GM23248 (cell line): ENCODE data around the gene PVR. TPM values are rescaled to one million over a fixed set of nuclear protein-coding genes. Genes with fewer than 3 reads are reported as not detected.

Source experiments
- DNase-seq: peaks from one replicate; pipeline ENCODE4 v3.0.0-alpha.2; 2015
- H2AFZ ChIP-seq: fragments of 200-600 bp; sonication (generic); 2 replicates; pipeline ENCODE4 v1.6.1; 2016; ENCODE audit warnings: antibody characterized with exemption
- H3F3A ChIP-seq: fragments of 200-600 bp; sonication (generic); 2 replicates; pipeline ENCODE4 v1.6.1; 2016; ENCODE audit warnings: mild to moderate bottlenecking, antibody characterized with exemption, mixed run types; ENCODE audit not compliant: insufficient read depth
- H3K27ac ChIP-seq: fragments of 200-600 bp; sonication (generic); 2 replicates; pipeline ENCODE4 v1.5.1; 2016; ENCODE audit warnings: mild to moderate bottlenecking
- H3K27me3 ChIP-seq: fragments of 200-600 bp; sonication (generic); replicated peaks from 2 replicates; pipeline ENCODE4 v1.6.1; 2016; ENCODE audit warnings: mild to moderate bottlenecking; ENCODE audit not compliant: insufficient read depth
- H3K36me3 ChIP-seq: fragments of 200-600 bp; sonication (generic); 2 replicates; pipeline ENCODE4 v1.6.1; 2016; ENCODE audit warnings: low read depth, mild to moderate bottlenecking
- H3K4me1 ChIP-seq: fragments of 200-600 bp; sonication (generic); 2 replicates; pipeline ENCODE4 v1.6.1; 2016; ENCODE audit warnings: mild to moderate bottlenecking; ENCODE audit not compliant: insufficient read depth
- H3K4me2 ChIP-seq: fragments of 200-600 bp; sonication (generic); one replicate; pipeline ENCODE4 v1.6.1; 2016; ENCODE audit warnings: mild to moderate bottlenecking; ENCODE audit not compliant: unreplicated experiment
- H3K4me3 ChIP-seq: fragments of 200-600 bp; sonication (generic); 2 replicates; pipeline ENCODE4 v1.5.1; 2016; ENCODE audit warnings: mild to moderate bottlenecking
- H3K79me2 ChIP-seq: fragments of 200-600 bp; sonication (generic); 2 replicates; pipeline ENCODE4 v1.6.1; 2016; ENCODE audit warnings: mild to moderate bottlenecking; ENCODE audit not compliant: insufficient read depth
- H3K9ac ChIP-seq: fragments of 200-600 bp; sonication (generic); 2 replicates; pipeline ENCODE4 v1.6.1; 2016; ENCODE audit warnings: mild to moderate bottlenecking
- H3K9me2 ChIP-seq: fragments of 200-600 bp; sonication (generic); 2 replicates; pipeline ENCODE4 v1.6.1; 2016; ENCODE audit warnings: mixed run types, mild to moderate bottlenecking, moderate library complexity; ENCODE audit not compliant: insufficient read depth
- H3K9me3 ChIP-seq: fragments of 200-600 bp; sonication (generic); one replicate; pipeline ENCODE4 v1.6.1; 2017; ENCODE audit warnings: low read depth
- H4K20me1 ChIP-seq: fragments of 200-600 bp; sonication (generic); 2 replicates; pipeline ENCODE4 v1.6.0; 2016; ENCODE audit not compliant: insufficient read depth
- EZH2 ChIP-seq: fragments of 200-600 bp; sonication (generic); IDR thresholded peaks from 2 replicates; pipeline ENCODE4 v1.6.1; 2018; ENCODE audit warnings: antibody characterized with exemption, mild to moderate bottlenecking; ENCODE audit not compliant: insufficient read depth, poor library complexity, severe bottlenecking
- EZH2phosphoT487 ChIP-seq: fragments of 200-600 bp; sonication (generic); IDR thresholded peaks from 2 replicates; pipeline ENCODE4 v1.6.1; 2018; ENCODE audit warnings: antibody characterized with exemption, moderate library complexity, mild to moderate bottlenecking, low read depth; ENCODE audit not compliant: insufficient read depth
- WGBS, 2 experiments: methylation state at CpG; one replicate each; pipeline ENCODE4 v1.1.6; 2015 to 2017; ENCODE audit warnings: low lambda C conversion rate in 2 of 2, low coverage in 1 of 2; ENCODE audit errors: missing lambda C conversion rate in 2 of 2; 5-methylcytosine and 5-hydroxymethylcytosine counted together
- in situ Hi-C: fragments of 300-500 bp; cut with MboI; formaldehyde crosslinking; loops from 2 replicates; pipeline ENCODE4 v1.15.0; 2020
- polyA plus RNA-seq: library from polyadenylated mRNA; unstranded; fragments of >200 nt; fragmentation: Nextera tagmentation; extraction: Ambion mirVana; gene quantifications from 2 replicates; pipeline ENCODE4 v1.2.1, GENCODE V29; 2016
- total RNA-seq: library from RNA; depleted of rRNA; stranded (reverse); fragments of >200 nt; shearing (Covaris generic); gene quantifications from 2 replicates; pipeline ENCODE4 v1.2.3, GENCODE V29; 2014; rRNA removed

Gene PVR, protein sequence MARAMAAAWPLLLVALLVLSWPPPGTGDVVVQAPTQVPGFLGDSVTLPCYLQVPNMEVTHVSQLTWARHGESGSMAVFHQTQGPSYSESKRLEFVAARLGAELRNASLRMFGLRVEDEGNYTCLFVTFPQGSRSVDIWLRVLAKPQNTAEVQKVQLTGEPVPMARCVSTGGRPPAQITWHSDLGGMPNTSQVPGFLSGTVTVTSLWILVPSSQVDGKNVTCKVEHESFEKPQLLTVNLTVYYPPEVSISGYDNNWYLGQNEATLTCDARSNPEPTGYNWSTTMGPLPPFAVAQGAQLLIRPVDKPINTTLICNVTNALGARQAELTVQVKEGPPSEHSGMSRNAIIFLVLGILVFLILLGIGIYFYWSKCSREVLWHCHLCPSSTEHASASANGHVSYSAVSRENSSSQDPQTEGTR
- 140 and 148 TPM in 2 replicates for total RNA-seq
- polyA plus RNA-seq: 58.8 and 63.3 TPM in 2 replicates

DNA sequence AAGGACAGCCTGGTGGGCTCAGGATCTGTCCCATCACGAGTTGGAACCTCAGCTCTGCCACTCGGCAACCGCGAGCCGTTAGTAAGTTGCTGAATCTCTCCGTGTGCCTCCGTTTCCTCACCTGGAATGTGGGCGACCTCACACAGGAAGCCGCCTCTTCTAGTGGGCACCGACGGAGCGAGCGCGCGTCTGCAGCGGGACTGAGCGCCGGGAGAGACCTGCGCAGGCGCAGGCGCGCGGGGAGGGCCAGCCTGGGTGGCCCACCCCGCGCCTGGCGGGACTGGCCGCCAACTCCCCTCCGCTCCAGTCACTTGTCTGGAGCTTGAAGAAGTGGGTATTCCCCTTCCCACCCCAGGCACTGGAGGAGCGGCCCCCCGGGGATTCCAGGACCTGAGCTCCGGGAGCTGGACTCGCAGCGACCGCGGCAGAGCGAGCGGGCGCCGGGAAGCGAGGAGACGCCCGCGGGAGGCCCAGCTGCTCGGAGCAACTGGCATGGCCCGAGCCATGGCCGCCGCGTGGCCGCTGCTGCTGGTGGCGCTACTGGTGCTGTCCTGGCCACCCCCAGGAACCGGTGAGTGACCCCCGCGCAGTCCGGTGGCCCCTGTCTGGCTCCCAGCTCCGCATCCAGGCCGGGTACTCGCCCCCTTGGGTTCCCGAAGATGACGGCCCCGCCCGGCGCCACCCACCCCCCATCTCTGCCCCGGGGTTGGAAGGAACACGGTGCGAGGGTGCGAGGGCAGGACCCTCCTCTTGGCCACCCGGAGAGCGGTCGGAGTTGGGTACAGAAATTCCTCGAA lies at the start of gene PVR:
Gene PVR (plus strand): TSS at position 306 of the 797 bp plus-strand sequence. CDS start 187 bp downstream, at position 493.
- in situ Hi-C loops: no loop called here
- Histone ChIP-seq H2AFZ (peak within 1 kb of the TSS; percentile 89), H3K9me2 (no peaks in the 10 kb centered on the region), H3F3A (peaks cover 14% of the 10 kb centered on the region), H3K27ac (peak within 1 kb of the TSS; percentile 63), H3K36me3 (no peaks in the 10 kb centered on the region; the same call in 1 of the 2 replicates), H3K9ac (peak within 1 kb of the TSS; percentile 88), H3K4me1 (peaks cover 29% of the 10 kb centered on the region), H3K4me2 (peak within 1 kb of the TSS; percentile 89), H4K20me1 (no peaks in the 10 kb centered on the region), H3K79me2 (peaks cover 43% of the 10 kb centered on the region), H3K9me3 (no peaks in the 10 kb centered on the region), H3K4me3 (peak within 1 kb of the TSS; percentile 93), H3K27me3 (no peaks in the 10 kb centered on the region)
- WGBS, 2 experiments: 1 to 2% methylated on average over 61 to 62 of the region's 70 CpGs
- DNase-seq: peak; percentile 88
- TF ChIP-seq EZH2phosphoT487: no peak
- TF ChIP-seq EZH2: no peak

DNA sequence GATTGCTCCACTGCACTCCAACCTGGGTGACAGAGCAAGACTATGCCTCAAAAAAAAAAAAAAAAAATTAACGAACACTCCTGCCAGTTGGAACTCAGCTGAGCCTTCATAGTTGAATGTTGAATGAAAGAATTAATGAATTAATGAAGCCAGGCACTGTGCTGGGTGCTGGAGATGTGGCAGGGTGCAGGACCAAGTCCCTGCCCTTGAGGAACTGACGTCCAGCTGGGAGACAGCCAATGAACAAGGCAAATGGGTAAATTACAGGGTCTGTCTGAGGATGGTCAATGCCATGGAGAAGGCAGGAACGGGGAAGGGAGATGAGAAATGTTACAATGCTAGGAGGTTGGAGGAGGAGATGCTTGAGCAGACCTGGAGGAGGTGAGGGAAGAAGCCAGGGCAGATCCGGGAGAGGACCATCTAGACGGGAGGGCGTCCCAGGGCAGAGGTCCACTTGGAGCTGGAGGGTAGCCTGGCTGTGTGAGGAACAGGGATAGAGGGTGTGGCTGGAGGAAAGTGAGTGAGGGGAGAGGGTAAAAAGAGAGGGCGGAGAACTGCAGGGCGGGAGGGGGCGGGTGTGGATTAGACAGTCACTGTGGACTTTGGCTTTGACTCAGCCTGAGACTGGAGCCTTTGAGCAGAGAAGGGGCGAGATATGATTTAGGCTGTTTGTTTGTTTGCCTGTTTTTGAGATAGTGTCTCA lies 47.1 kb upstream of the PVR start:
- no peak overlapping the region for H3K4me2 ChIP-seq
- H3K9me2 ChIP-seq: no peaks in the 10 kb centered on the region
- H3F3A ChIP-seq: peaks cover 11% of the 10 kb centered on the region; the same call in 1 of the 2 replicates
- TF ChIP-seq EZH2phosphoT487 (no peak), EZH2 (no peak)
- no peak overlapping the region for H3K27ac ChIP-seq
- H2AFZ ChIP-seq: no peak overlapping the region
- no peaks in the 10 kb centered on the region for H3K27me3 ChIP-seq
- WGBS, 2 experiments: 61 to 63% methylated on average over 9 to 10 of the region's 10 CpGs
- H3K79me2 ChIP-seq: no peaks in the 10 kb centered on the region
- H3K9me3 ChIP-seq: no peaks in the 10 kb centered on the region
- H4K20me1 ChIP-seq: no peaks in the 10 kb centered on the region
- DNase-seq: no peak
- no peaks in the 10 kb centered on the region for H3K36me3 ChIP-seq
- H3K4me1 ChIP-seq: 0 out of 2 replicates have a peak, but pooled peaks cover 6% of the 10 kb centered on the region
- no peak overlapping the region for H3K9ac ChIP-seq
- in situ Hi-C loops: no loop called here
- H3K4me3 ChIP-seq: no peak overlapping the region

DNA sequence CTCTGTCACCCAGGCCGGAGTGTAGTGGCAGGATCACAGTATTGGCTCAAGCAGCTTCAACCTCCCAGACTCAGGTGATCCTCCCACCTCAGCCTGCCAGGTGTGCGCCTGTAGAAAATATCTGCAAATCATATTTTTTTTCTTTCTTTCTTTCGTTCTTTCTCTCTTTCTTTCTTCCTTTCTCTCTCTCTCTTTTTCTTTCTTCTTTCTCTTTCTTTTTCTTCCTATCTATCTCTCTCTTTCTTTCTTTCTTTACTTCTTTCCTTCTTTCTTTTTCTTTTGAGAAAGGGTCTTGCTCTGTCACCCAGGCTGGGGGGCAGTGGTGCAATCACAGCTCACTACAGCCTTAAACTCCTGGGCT lies 46.6 kb upstream of the PVR start:
- no peak overlapping the region for H2AFZ ChIP-seq
- H3K4me1 ChIP-seq: 0 out of 2 replicates have a peak, but pooled peaks cover 6% of the 10 kb centered on the region
- H4K20me1 ChIP-seq: no peaks in the 10 kb centered on the region
- no peaks in the 10 kb centered on the region for H3K79me2 ChIP-seq
- 53 to 62% methylated on average over 2 to 3 of the region's 3 CpGs for WGBS, 2 experiments
- no peak overlapping the region for H3K4me3 ChIP-seq
- H3K9ac ChIP-seq: no peak overlapping the region
- no peak overlapping the region for H3K27ac ChIP-seq
- no peaks in the 10 kb centered on the region for H3K9me2 ChIP-seq
- no peaks in the 10 kb centered on the region for H3K9me3 ChIP-seq
- no peak overlapping the region for H3K4me2 ChIP-seq
- peaks cover 17% of the 10 kb centered on the region; the same call in 1 of the 2 replicates for H3F3A ChIP-seq
- in situ Hi-C loops: no loop called here
- TF ChIP-seq EZH2 (no peak), EZH2phosphoT487 (no peak)
- no peaks in the 10 kb centered on the region for H3K27me3 ChIP-seq
- H3K36me3 ChIP-seq: no peaks in the 10 kb centered on the region
- no peak for DNase-seq

DNA sequence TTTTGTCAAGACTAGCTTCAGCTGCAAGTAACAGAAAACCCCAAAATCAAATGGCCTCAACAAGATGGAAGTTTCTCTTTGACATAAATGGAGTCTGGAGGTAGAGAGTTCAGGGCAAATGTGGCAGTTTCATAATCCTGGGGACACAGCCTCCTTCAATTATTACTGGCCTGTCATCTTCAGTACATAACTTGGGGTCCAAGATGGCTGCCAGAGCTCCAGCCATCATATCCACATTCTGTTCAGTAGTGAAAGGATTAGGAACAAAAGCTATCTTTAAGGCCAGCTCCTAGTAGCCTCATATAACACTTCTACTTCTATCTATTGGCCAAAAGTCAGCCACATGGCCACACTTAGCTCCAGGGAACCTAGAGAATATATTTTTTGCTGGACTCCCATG lies 45.4 kb upstream of the PVR start:
- H3K4me2 ChIP-seq: no peak overlapping the region
- no peaks in the 10 kb centered on the region for H3K9me2 ChIP-seq
- no peak overlapping the region for H2AFZ ChIP-seq
- H3K9ac ChIP-seq: no peak overlapping the region
- H3K36me3 ChIP-seq: no peaks in the 10 kb centered on the region
- DNase-seq: no peak
- H3F3A ChIP-seq: peaks cover 23% of the 10 kb centered on the region
- in situ Hi-C loops: no loop called here
- no peaks in the 10 kb centered on the region for H3K27me3 ChIP-seq
- H3K79me2 ChIP-seq: no peaks in the 10 kb centered on the region
- no peak for TF ChIP-seq EZH2
- TF ChIP-seq EZH2phosphoT487: no peak
- no peaks in the 10 kb centered on the region for H3K9me3 ChIP-seq
- no peak overlapping the region for H3K4me3 ChIP-seq
- no peak overlapping the region for H3K27ac ChIP-seq
- H3K4me1 ChIP-seq: peaks cover 11% of the 10 kb centered on the region
- no peaks in the 10 kb centered on the region for H4K20me1 ChIP-seq
